Naive B cell (primary cell): ENCODE results near the gene GPT2. TPM values are rescaled to one million over a fixed set of nuclear protein-coding genes. Genes with fewer than 3 reads are reported as not detected.
A peak's percentile ranks its signal among the peaks of the same experiment; 100 is the strongest.

Source experiments
- ATAC-seq, 2 donors: fragments of 150-1000 bp; cut with Tn5 transposase; 2 replicates each; pipeline ENCODE4 v1.10.0; 2021; ENCODE audit warnings: low read depth in 2 of 2, mild to moderate bottlenecking in 2 of 2, moderate library complexity in 2 of 2
- DNase-seq: peaks from one replicate; pipeline ENCODE4 v3.0.0; 2022
- H3K27ac Mint-ChIP-seq, 6 donors: one replicate each; pipeline ENCODE4 v1.8.0; 2020 to 2022; ENCODE audit warnings: mild to moderate bottlenecking in 6 of 6, mixed read lengths in 6 of 6, moderate library complexity in 5 of 6, inconsistent platforms in 2 of 6
- H3K27me3 Mint-ChIP-seq, 3 donors: one replicate each; pipeline ENCODE4 v1.8.0; 2021 to 2022; ENCODE audit warnings: mixed read lengths in 3 of 3, mild to moderate bottlenecking in 1 of 3
- H3K36me3 Mint-ChIP-seq, 2 donors: one replicate each; pipeline ENCODE4 v1.8.0; 2020 to 2022; ENCODE audit warnings: mixed read lengths in 2 of 2, inconsistent platforms in 1 of 2, mild to moderate bottlenecking in 1 of 2
- H3K4me1 Mint-ChIP-seq, 3 donors: one replicate each; pipeline ENCODE4 v1.8.0; 2020 to 2022; ENCODE audit warnings: mixed read lengths in 3 of 3, inconsistent platforms in 1 of 3, mild to moderate bottlenecking in 1 of 3, moderate library complexity in 1 of 3
- H3K4me3 Mint-ChIP-seq, 8 donors: one replicate each; pipeline ENCODE4 v1.8.0; 2020 to 2022; ENCODE audit warnings: mild to moderate bottlenecking in 8 of 8, mixed read lengths in 8 of 8, moderate library complexity in 8 of 8, inconsistent platforms in 2 of 8
- H3K9me3 Mint-ChIP-seq, 7 donors: one replicate each; pipeline ENCODE4 v1.8.0; 2020 to 2022; ENCODE audit warnings: mixed read lengths in 7 of 7, mild to moderate bottlenecking in 5 of 7, inconsistent platforms in 2 of 7, moderate library complexity in 1 of 7
- polyA plus RNA-seq, 6 donors: library from polyadenylated mRNA; unstranded; fragments of 300-500 nt; fragmentation: Illumina TruSeq; gene quantifications; one replicate each; pipeline ENCODE4 v1.2.3, GENCODE V29; 2021; ENCODE audit warnings: low read depth in 6 of 6

Gene GPT2, protein sequence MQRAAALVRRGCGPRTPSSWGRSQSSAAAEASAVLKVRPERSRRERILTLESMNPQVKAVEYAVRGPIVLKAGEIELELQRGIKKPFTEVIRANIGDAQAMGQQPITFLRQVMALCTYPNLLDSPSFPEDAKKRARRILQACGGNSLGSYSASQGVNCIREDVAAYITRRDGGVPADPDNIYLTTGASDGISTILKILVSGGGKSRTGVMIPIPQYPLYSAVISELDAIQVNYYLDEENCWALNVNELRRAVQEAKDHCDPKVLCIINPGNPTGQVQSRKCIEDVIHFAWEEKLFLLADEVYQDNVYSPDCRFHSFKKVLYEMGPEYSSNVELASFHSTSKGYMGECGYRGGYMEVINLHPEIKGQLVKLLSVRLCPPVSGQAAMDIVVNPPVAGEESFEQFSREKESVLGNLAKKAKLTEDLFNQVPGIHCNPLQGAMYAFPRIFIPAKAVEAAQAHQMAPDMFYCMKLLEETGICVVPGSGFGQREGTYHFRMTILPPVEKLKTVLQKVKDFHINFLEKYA
- polyA plus RNA-seq, result 1 to 10 TPM; 1.4 to 3.5 (median 1.8) TPM

DNA sequence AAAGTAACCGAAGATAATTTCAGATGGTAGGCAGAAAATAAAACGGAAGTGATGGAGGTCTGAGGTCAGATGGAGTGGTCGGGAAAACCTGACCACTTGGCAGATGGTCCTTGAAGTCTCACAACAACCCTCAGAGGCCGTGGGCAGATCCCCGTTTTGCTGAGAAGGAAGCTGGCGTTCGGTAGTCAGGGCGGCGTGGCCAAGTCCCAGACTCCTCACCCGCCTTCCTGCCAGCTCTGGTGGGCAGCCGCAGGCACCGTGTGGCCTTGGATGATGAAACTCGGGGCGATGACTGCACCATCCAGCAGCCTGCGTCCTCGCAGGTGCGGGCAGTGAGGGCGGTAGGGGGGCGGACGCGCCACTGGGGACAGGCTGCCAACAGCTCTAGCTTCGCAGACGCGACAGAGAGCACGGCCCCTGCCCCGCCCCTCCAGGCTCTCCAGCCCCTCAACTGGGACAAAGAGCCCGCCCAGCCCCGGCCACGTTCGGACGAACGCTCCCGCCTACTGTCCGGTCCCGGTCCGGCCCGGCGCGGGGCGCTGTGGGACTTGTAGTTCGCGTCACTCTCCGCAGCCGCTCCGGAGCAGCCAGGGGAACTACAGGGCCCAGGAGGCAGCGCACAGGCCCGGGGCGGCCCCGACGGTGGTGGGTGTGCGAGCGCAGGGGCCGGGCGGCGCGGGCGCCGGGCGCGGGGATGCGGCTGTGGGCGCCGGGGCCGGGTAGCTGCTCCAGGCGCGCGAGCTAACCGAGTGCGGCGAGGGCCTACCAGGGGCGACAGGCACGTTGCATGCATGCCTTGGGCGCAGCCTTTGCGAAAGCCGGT is at the start of gene GPT2:
Gene GPT2, plus strand, starts transcription at position 673 of the 823 bp plus-strand sequence. CDS start 354 bp downstream, outside the sequence.
- DNase-seq (peak; percentile 75), ATAC-seq (peak; percentile 95 to 97)
- Mint-ChIP-seq H3K27ac (peak within 1 kb of the TSS in 3 of 6 donors; percentile 30 to 74 (median 51)), H3K36me3 (no peaks in the 10 kb centered on the region), H3K27me3 (peaks cover 0 to 16% (median 0%) of the 10 kb centered on the region in 3 donors), H3K4me3 (peak within 1 kb of the TSS; percentile 80 to 94 (median 88)), H3K9me3 (no peaks in the 10 kb centered on the region), H3K4me1 (peaks cover 9 to 17% (median 15%) of the 10 kb centered on the region in 3 donors)

DNA sequence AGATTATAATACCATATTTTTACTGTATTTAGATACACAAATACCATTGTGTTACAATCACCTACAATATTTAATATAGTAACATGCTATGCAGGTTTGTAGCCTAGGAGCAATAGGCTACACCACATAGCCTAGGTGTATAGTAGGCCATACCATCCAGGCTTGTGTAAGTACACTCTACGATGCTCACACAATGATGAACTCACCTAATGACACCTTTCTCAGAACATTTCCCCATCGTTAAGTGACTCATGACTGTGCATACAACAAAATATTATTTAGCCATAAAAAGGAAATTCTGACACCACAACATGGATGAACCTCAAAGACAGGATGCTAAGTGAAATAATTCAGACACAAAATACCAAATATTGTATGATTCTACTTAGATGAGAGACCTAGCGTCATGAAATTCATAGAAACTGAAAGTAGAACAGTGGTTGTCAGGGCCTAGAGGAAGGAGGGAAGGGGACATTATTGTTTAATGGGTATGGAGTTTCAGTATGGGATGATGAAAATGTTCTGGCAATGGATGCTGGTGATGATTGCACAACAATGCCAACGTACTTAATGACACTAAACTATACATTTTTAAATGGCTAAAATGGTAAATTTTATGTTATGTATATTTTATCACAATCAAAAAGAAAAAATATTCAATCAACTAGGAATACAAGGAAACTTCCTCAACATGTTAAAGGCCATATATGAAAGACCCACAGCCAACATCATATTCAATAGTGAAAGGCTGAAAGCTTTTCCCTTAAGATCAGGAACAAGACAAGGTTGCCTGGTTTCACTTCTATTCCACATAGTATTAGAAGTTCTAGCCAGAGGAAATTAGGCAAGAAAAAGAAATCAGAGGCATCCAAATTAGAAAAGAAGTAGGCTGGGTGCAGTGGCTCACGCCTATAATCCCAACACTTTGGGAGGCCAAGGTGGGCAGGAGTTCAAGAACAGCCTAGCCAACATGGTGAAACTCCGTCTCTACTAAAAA is 47.3 kb upstream of the GPT2 start:
- Mint-ChIP-seq H3K9me3 (no peaks in the 10 kb centered on the region), H3K36me3 (no peaks in the 10 kb centered on the region), H3K4me3 (peak overlapping the region in 3 of 8 donors; percentile 12 to 40 (median 15)), H3K4me1 (peaks cover 30 to 44% (median 33%) of the 10 kb centered on the region in 3 donors), H3K27ac (peak overlapping the region in 3 of 6 donors; percentile 2 to 51 (median 28)), H3K27me3 (no peaks in the 10 kb centered on the region)
- peak in 1 of 2 donors; percentile 28 for ATAC-seq
- no peak for DNase-seq

DNA sequence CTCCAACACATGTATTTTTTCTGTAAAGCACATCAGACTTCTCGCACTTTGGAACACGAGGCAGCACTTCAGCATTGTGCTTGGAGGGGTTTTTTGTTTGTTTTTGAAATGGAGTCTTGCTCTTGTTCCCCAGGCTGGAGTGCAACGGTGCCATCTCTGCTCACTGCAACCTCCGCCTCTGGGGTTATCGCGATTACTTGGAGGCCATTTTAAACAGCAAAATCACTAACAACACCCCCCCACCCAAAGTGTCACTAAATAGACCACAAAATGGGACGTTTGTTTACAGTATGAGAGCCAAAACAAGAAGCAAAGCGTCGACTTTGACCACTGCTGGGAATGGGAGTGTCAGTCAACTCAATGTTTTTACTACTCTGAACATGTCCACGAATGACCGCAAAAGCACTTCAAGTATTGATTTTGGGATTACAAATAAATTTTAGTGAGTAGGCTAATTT is 44.1 kb upstream of the GPT2 start:
- Mint-ChIP-seq H3K27me3 (no peaks in the 10 kb centered on the region), H3K27ac (peak overlapping the region in 1 of 6 donors; percentile 56), H3K36me3 (peaks cover 0 to 4% of the 10 kb centered on the region in 2 donors), H3K9me3 (peaks cover 0 to 7% (median 0%) of the 10 kb centered on the region in 7 donors), H3K4me1 (peaks cover 11 to 20% (median 13%) of the 10 kb centered on the region in 3 donors), H3K4me3 (no peak overlapping the region)
- ATAC-seq (no peak), DNase-seq (no peak)

GRCh38 chr16:46842192-46842895 is 41.8 kb upstream of the GPT2 start:
- Mint-ChIP-seq H3K9me3 (peaks cover 0 to 7% (median 0%) of the 10 kb centered on the region in 7 donors), H3K4me3 (peak overlapping the region in 1 of 8 donors; percentile 44), H3K27me3 (peaks cover 0 to 7% (median 0%) of the 10 kb centered on the region in 3 donors), H3K4me1 (peaks cover 0 to 4% (median 0%) of the 10 kb centered on the region in 3 donors), H3K36me3 (peaks cover 0 to 4% of the 10 kb centered on the region in 2 donors), H3K27ac (no peak overlapping the region)
- ATAC-seq (no peak), DNase-seq (no peak)

DNA sequence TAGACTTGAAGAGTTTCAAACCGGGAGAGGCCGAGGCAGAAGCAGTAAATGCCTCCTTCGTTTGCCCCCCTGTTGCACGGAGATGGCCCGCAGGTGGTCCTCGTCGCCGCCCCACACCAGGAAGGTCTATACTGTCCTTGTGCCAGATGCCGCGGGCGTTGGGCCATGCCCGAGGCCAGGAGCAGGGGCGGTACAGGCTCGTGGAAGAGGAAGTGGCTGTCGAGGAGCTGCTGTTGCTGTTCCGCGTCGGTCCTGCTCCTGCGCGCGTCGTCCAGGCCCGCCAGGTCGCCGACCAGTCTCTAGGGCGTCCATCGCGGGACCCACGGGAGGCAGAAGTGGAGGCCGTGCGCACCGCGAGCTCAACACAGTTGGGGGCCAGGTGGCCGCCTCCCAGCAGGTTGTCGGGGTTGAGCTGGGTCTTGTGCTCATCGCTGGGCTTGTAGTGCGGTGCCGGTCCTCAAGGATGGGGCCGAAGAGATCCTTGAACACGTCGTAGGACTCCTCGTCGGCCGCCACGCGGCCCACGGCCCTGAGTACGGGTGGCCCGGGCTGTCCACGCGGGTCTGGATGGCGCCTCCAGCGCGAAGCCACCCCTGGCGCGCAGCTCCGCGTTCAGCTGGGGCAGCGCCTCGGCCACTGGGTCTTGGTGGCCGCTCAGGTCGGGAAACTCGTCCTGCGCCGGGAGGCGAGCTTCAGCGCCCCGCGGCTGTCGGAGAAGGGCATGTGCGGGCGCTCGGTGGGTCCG is 40.1 kb upstream of the GPT2 start:
- H3K9me3 Mint-ChIP-seq, result peaks cover 0 to 7% (median 0%) of the 10 kb centered on the region in 7 donors
- DNase-seq, result no peak
- H3K36me3 Mint-ChIP-seq, result peaks cover 0 to 4% of the 10 kb centered on the region in 2 donors
- peaks cover 0 to 11% (median 4%) of the 10 kb centered on the region in 3 donors for H3K27me3 Mint-ChIP-seq
- H3K4me3 Mint-ChIP-seq, result peak overlapping the region in 7 of 8 donors; percentile 43 to 82 (median 60)
- peak overlapping the region in 1 of 6 donors; percentile 21 for H3K27ac Mint-ChIP-seq
- peak; percentile 52 to 60 for ATAC-seq
- peaks cover 0 to 4% (median 0%) of the 10 kb centered on the region in 3 donors for H3K4me1 Mint-ChIP-seq

- peaks cover 0 to 7% (median 0%) of the 10 kb centered on the region in 7 donors for H3K9me3 Mint-ChIP-seq
- peaks cover 0 to 4% (median 0%) of the 10 kb centered on the region in 3 donors for H3K4me1 Mint-ChIP-seq
- DNase-seq (no peak), ATAC-seq (no peak)
- H3K36me3 Mint-ChIP-seq, result peaks cover 0 to 4% of the 10 kb centered on the region in 2 donors
- peaks cover 0 to 11% (median 4%) of the 10 kb centered on the region in 3 donors for H3K27me3 Mint-ChIP-seq
- peak overlapping the region in 5 of 8 donors; percentile 12 to 72 (median 44) for H3K4me3 Mint-ChIP-seq
- no peak overlapping the region for H3K27ac Mint-ChIP-seq
Measured at GRCh38 chr16:46844771-46845170, 39.4 kb upstream of the GPT2 start.

GRCh38 chr16:46845952-46846351 is 38.2 kb upstream of the GPT2 start:
- Mint-ChIP-seq H3K4me1 (peaks cover 0 to 8% (median 0%) of the 10 kb centered on the region in 3 donors), H3K9me3 (peaks cover 0 to 7% (median 0%) of the 10 kb centered on the region in 7 donors), H3K27ac (no peak overlapping the region), H3K36me3 (peaks cover 0 to 4% of the 10 kb centered on the region in 2 donors), H3K4me3 (no peak overlapping the region), H3K27me3 (peaks cover 0 to 11% (median 7%) of the 10 kb centered on the region in 3 donors)
- DNase-seq (no peak), ATAC-seq (no peak)

DNA sequence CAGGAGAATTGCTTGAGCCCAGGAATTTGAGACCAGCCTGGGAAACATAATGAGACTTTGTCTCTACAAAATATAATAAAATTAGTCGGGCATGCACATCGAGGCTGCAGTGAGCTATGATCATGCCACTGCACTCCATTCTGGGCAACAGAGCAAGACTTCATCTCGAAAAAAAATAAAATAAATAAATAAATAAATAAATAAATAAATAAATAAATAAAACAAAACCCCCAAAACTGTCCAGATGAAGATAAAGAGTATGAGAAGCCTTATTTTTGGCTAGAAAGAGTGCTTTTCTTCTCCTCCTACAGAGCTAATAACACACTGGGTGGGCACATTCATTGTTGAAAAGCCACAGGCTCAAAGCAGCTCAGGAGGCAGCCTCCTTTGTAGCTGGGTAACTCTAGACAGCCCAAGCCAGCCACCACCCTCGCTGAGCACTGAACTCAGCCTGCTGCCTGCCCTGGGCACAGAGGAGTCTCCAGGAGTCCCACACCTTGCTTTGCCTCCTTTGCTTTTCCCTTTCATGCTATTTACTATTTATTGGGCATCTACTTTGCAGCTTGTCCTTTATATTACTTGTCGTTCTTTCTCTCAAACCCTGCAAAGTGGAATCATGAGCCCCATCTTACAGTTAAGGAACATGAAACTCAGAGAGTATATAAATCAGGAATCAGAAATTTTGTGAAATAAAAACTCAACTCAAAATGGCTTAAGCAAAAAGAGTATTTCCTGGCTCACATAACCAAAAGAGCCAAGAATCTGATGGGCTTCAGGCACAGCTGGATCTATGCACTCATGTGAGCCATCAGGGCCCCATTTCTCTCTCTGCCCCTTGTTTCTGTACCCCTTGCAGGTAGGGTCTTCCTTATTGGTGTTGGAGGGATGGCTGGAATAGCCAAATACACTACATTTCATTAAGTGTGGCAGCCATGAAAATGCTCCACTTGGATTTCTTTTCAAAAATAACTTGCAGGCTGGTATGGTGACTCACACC is 35.1 kb upstream of the GPT2 start:
- Mint-ChIP-seq H3K36me3 (no peaks in the 10 kb centered on the region), H3K27ac (no peak overlapping the region), H3K4me3 (no peak overlapping the region), H3K9me3 (no peaks in the 10 kb centered on the region), H3K4me1 (peaks cover 0 to 13% (median 2%) of the 10 kb centered on the region in 3 donors), H3K27me3 (peaks cover 0 to 11% (median 7%) of the 10 kb centered on the region in 3 donors)
- ATAC-seq (no peak), DNase-seq (no peak)

- no peak overlapping the region for H3K4me3 Mint-ChIP-seq
- ATAC-seq, result no peak
- no peak for DNase-seq
- no peaks in the 10 kb centered on the region for H3K36me3 Mint-ChIP-seq
- H3K27me3 Mint-ChIP-seq, result peaks cover 0 to 9% (median 7%) of the 10 kb centered on the region in 3 donors
- no peak overlapping the region for H3K27ac Mint-ChIP-seq
- no peaks in the 10 kb centered on the region for H3K9me3 Mint-ChIP-seq
- peaks cover 0 to 11% (median 3%) of the 10 kb centered on the region in 3 donors for H3K4me1 Mint-ChIP-seq
Measured at GRCh38 chr16:46850619-46851555, 33.3 kb upstream of the GPT2 start.
